ENCODE data around the gene B3GNT4.
"Not testable (repeated sequence)": the region's sequence is repeated elsewhere in the genome, so short reads cannot be mapped to it uniquely, and the experiment has no call there.

B3GNT4 gene

GRCh38 chr12:122244565-122245371 is 41.3 kb downstream of the B3GNT4 start:
- Mint-ChIP-seq H3K4me3 (no peak overlapping the region), H3K27me3 (ENCODE audit: low read depth, poor library complexity) (peaks cover 3% of the 10 kb centered on the region), H3K36me3 (ENCODE audit: low read depth) (peaks cover 35% of the 10 kb centered on the region), H3K4me1 (no peaks in the 10 kb centered on the region), H3K9me3 (no peaks in the 10 kb centered on the region), H3K27ac (peak overlapping the region; percentile 86)
- DNase-seq, result no peak
- no peak for TF ChIP-seq CTCF (IDR thresholded peaks at IDR 0.05)

GRCh38 chr12:122245553-122245952 is 42.0 kb downstream of the B3GNT4 start:
- Mint-ChIP-seq H3K36me3 (ENCODE audit: low read depth) (peaks cover 30% of the 10 kb centered on the region), H3K4me3 (no peak overlapping the region), H3K9me3 (no peaks in the 10 kb centered on the region), H3K27ac (no peak overlapping the region), H3K4me1 (no peaks in the 10 kb centered on the region), H3K27me3 (ENCODE audit: low read depth, poor library complexity) (peaks cover 2% of the 10 kb centered on the region)
- no peak for TF ChIP-seq CTCF (IDR thresholded peaks at IDR 0.05)
- no peak for DNase-seq

DNA sequence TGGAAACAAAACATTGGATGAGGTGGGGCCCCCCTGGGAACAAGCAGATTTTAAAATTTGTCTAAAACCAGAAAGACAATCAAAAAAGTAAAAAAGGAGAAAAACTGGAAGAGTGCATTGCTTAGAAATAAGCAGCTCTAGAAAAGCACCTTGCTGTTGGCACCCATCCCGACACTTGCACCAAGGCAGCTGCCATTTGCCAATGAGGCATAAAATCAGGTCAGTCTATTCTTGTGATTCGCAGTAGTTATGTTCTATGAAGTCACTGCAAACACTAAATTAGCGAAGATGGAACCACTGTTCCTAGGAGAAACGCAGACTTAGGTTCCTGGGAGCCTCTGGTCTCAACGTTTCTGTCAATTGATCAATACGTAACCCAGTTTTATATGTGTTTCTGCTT is 46.5 kb downstream of the B3GNT4 start:
- TF ChIP-seq CTCF (IDR thresholded peaks at IDR 0.05), result no peak
- no peaks in the 10 kb centered on the region for H3K4me1 Mint-ChIP-seq
- H3K4me3 Mint-ChIP-seq, result no peak overlapping the region
- peaks cover 3% of the 10 kb centered on the region for H3K27me3 Mint-ChIP-seq (ENCODE audit: low read depth, poor library complexity)
- H3K36me3 Mint-ChIP-seq (ENCODE audit: low read depth), result peaks cover 20% of the 10 kb centered on the region
- no peak for DNase-seq
- no peak overlapping the region for H3K27ac Mint-ChIP-seq
- H3K9me3 Mint-ChIP-seq, result no peaks in the 10 kb centered on the region

DNA sequence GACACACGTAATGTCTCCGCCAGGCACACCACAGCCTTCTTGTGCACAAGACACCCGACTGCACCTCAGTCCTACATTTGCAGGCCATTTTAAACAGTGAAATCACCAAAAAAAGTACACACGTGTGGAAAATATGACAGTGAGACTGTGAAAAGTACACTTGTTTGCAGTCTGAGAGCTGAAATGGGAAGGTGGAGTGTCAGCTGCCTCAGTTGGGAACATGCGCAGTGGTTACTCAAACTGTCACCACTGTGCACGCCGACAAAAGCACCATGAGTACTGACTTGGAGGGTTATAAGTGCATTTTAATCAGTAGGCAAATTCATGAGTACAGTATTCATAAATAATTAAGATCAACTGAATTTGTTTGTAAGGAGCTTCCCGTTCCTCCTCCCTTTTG is 47.0 kb downstream of the B3GNT4 start:
- H3K4me3 Mint-ChIP-seq, result no peak overlapping the region
- H3K27ac Mint-ChIP-seq, result no peak overlapping the region
- H3K27me3 Mint-ChIP-seq (ENCODE audit: low read depth, poor library complexity), result peaks cover 3% of the 10 kb centered on the region
- no peak for TF ChIP-seq CTCF (IDR thresholded peaks at IDR 0.05)
- H3K9me3 Mint-ChIP-seq, result no peaks in the 10 kb centered on the region
- H3K36me3 Mint-ChIP-seq (ENCODE audit: low read depth), result peaks cover 21% of the 10 kb centered on the region
- DNase-seq, result no peak
- no peaks in the 10 kb centered on the region for H3K4me1 Mint-ChIP-seq

- H3K4me3 Mint-ChIP-seq; H3K27me3 Mint-ChIP-seq (ENCODE audit: low read depth, poor library complexity); DNase-seq; H3K27ac Mint-ChIP-seq; H3K9me3 Mint-ChIP-seq; H3K4me1 Mint-ChIP-seq: not testable (repeated sequence)
- H3K36me3 Mint-ChIP-seq (ENCODE audit: low read depth), result peaks cover 58% of the 10 kb centered on the region
These were observed 55.0 kb downstream of the B3GNT4 start for GRCh38 chr12:122258462-122258861.
